AG10803 (cell line): ENCODE measurements around the gene LRRC55.
A peak's percentile ranks its signal among the peaks of the same experiment; 100 is the strongest.

Experiments
- DNase-seq: peaks from one replicate; pipeline ENCODE4 v3.0.0; 2010; ENCODE audit warnings: low read depth
- H3K4me3 ChIP-seq: 2 replicates; pipeline ENCODE4 v1.5.1; 2011; ENCODE audit warnings: mild to moderate bottlenecking, low read length, control low read depth
- TF ChIP-seq, protein P1 (sequence below): conservative IDR thresholded peaks from 2 replicates; pipeline ENCODE4 v1.5.1; 2011; ENCODE audit warnings: mild to moderate bottlenecking, low read length, control low read depth, inconsistent platforms

LRRC55 gene

DNA sequence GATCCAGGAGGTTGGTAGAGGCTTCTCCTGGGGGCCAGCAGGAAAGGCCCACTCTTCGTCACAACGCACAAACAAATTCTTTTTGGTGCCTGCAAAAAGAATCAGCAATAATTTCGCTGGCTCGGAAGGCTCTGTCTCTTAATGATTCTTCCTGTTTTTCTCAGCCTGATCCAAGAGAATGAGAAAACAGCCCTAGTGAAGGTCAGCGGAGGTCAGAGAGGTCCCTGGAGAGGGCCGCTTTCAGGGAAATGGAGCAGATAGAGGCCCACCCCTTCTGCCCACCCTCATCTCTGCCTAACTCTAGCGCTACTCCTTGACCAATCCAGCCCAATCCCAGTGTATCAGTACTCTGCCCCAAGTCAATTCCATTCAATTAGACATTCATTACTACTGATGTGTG is 19.2 kb downstream of the LRRC55 start:
- DNase-seq: no peak
- TF ChIP-seq, protein P1, sequence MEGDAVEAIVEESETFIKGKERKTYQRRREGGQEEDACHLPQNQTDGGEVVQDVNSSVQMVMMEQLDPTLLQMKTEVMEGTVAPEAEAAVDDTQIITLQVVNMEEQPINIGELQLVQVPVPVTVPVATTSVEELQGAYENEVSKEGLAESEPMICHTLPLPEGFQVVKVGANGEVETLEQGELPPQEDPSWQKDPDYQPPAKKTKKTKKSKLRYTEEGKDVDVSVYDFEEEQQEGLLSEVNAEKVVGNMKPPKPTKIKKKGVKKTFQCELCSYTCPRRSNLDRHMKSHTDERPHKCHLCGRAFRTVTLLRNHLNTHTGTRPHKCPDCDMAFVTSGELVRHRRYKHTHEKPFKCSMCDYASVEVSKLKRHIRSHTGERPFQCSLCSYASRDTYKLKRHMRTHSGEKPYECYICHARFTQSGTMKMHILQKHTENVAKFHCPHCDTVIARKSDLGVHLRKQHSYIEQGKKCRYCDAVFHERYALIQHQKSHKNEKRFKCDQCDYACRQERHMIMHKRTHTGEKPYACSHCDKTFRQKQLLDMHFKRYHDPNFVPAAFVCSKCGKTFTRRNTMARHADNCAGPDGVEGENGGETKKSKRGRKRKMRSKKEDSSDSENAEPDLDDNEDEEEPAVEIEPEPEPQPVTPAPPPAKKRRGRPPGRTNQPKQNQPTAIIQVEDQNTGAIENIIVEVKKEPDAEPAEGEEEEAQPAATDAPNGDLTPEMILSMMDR: no peak
- H3K4me3 ChIP-seq: no peak overlapping the region

DNA sequence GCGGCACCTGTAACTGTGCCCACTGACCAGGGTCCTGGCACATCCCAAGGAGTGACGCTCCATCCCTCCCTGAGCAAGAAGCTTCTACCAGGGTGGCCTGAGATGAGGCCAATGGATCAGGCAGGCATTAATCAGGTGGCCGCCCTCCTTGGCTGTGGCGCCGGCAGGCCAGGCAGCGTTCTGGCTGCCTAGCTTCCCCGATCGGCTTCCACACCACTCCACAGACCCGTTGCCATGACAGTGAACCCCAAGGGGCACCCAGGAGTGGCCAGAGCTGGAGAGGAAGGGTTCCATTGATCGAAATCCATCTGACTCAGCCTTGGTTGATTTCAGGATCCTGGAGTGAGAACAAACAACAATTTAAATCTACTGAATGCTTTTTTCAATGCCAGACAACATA is 20.5 kb downstream of the LRRC55 start:
- TF ChIP-seq, protein P1: no peak
- H3K4me3 ChIP-seq: no peak overlapping the region
- no peak for DNase-seq

DNA sequence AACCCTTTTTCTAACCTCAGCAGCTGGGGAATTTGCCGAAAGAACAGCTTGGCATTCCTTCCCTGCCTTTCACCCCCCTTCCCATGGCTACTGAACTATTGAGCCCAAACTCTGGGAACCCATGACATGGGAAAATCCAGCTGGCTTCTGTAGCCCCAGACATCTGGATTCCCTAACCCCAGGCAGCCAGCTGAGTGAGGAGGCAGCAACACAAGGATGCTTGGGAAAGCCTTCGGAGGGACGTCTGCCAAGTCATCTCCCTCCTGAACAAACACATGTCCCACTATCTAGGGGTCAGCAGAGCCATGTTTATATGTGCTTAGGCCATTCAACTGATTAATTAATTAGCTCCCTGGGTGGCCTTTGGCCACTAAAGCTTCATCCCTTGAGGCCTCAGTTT is 21.6 kb downstream of the LRRC55 start:
- peak; percentile 69 for DNase-seq
- no peak overlapping the region for H3K4me3 ChIP-seq
- TF ChIP-seq, protein P1: no peak

DNA sequence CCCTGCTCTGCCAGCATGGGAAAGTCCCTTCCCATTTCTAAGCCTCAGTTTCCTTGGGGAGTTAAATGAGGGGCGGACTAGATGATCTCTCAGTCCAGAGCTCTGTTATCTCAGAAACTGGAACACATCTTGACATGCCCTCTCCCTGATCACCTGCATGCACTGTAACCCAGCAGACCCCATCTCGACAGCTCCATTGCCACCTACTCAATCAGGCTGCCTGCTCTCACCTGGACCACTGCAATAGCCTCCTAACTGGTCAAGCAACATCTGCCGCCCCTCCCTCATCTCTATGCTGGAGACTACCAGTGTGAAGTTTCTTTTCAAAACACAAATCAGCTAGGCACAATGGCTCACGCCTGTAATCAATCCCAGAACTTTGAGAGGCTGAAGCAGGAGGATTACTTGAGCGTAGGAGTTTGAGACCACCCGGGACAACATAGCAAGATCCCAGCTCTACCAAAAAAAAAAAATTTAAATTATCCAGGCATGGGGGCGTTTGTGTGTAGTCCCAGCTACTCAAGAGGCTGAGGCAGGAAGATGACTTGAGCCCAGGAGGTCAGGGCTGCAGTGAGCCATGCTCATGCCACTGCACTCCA is 22.2 kb downstream of the LRRC55 start:
- TF ChIP-seq, protein P1: no peak
- no peak for DNase-seq

DNA sequence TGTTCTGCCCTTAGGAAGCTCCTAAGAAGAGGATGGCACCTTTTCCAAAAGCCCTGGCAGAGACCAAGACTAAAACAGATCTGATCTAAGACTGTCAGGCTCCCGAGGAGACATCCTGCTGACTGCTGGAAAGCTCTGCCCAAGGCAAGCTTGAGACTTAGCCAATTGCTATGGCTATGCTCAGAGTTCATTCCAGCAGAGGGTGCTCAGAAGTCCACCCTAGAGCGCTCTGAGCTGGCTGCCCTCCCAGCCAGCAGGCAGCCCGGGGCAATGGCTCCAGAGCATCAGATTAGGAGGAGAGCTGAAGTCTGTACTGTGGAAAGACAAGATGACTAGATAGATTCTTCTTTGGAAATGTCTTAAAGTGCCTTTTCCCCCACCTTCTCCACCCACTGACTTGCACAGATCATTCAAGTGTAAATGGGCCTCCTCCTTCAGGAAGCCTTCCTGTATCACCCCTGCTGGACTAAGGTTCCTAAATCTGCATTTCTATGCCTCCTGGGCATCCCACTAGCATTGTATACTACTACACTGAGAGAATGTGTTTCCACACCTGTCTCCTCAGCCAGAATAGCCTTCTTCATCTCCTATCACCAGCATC is 23.4 kb downstream of the LRRC55 start:
- TF ChIP-seq, protein P1: peak; percentile 49
- peak; percentile 82 for DNase-seq
- no peak overlapping the region for H3K4me3 ChIP-seq

More for the DNA sequence above, 22.2 kb downstream of the LRRC55 start:
- no peak overlapping the region for H3K4me3 ChIP-seq

DNA sequence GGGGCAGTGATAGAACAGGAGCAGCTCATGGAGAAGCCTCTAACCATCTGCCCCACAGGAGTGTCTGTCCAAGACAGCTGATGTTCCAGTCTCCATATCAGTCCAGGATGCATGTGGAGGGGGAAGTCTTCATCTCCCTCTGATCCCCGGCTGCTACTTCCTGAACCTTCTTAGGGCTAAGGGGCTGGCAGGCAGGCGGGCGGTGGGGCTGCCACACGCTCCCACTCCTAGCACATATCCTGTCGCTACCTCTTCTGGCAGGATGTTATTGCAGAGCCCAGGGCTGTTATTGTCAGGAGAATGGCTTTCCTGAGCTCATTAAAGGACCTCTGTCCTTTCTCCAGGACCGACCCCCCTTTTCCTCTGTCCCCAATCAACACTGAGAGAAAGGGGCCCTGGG is 25.4 kb downstream of the LRRC55 start:
- TF ChIP-seq, protein P1: no peak
- DNase-seq: no peak
- no peak overlapping the region for H3K4me3 ChIP-seq

DNA sequence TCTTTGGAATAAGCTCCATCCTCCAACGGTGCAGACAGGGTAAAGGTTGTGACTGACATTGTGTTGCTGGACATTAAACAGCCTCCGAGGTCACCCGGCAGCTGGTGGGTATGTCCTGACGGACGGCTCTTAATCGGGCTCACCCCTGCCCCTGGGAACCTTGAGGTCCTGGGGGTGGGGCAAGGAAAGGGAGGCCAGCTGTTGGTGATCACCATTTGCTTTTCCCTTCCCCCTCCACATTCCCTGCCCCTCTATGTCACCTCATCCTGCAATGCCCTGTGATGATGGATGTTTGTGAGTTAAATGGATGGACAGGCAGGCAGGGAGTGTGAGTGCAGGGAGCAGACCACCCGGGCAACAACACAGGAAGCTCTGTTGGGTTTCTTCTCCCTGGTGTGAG is 29.0 kb downstream of the LRRC55 start:
- DNase-seq: no peak
- H3K4me3 ChIP-seq: no peak overlapping the region
- TF ChIP-seq, protein P1: no peak
